Measurements from ENCODE around the gene P2RX7.

P2RX7 gene

DNA sequence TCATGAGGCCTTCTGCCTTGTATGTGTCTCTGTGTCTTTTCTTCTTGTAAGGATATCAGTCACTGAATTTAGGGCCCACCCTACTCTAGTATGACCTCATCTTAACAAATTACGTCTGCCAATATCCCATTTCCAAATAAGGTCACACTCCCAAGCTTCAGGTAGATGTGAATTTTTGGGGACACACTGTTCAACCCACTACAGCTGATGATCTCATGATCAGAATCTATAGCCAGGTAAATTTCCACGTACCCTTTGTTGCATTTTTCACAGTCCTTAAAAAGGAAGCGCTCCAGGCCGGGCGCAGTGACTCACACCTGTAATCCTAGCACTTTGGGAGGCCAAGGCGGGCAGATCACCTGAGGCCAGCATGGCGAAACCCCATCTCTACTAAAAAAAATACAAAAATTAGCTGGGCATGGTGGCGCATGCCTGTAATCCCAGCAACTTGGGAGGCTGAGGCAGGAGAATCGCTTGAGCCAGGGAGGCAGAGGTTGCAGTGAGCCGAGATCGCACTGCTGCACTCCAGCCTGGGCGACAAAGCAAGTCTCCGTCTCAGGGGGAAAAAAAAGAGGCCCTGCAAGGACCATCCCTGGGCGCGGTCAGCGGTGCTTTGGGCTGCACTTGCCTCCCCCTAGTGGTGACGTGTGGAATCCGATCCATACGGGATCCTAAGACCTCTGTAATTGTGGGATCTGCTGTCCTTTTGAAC, 97.3 kb downstream of the P2RX7 start:
- peak in 1 of 3 experiments; percentile 60 for DNase-seq (ENCODE audit: low read depth in 3 of 3)

DNA sequence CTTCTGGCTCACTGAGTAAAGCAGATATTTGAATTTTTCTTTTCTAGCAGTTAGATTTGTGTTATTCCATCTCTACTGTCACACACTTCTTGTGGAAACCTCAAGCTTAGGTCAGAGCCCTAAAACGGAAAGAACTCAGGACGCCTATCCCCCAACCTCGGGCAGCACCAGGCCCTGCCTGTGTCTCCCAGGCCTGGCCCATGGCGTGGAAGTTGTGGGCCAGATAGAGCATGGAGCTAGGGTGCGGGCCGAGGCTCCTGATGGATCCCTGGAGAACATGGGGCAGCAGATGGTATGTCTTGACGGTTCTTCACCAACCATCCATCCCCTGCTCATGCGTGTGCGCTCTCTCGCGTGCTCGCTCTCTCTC, 97.8 kb downstream of the P2RX7 start:
- no peak for DNase-seq (ENCODE audit: low read depth in 3 of 3)

DNA sequence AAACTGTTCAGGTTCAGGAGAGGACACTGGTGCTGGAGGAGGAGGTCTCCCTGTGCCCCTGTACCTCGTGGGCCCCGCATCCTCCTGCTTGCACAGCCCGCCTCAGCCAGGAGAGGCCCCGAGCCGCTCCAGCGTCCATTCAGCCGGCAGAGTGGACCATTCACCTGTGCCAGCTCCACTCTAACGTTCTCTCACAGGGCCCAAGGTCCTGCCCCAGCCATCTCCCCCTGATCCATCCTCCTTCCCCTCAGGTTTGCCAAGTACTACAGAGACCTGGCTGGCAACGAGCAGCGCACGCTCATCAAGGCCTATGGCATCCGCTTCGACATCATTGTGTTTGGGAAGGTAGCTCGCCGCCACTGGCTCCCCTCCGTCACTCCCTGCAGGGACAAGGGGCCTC, 99.5 kb downstream of the P2RX7 start:
- DNase-seq (ENCODE audit: low read depth in 3 of 3) = no peak

DNA sequence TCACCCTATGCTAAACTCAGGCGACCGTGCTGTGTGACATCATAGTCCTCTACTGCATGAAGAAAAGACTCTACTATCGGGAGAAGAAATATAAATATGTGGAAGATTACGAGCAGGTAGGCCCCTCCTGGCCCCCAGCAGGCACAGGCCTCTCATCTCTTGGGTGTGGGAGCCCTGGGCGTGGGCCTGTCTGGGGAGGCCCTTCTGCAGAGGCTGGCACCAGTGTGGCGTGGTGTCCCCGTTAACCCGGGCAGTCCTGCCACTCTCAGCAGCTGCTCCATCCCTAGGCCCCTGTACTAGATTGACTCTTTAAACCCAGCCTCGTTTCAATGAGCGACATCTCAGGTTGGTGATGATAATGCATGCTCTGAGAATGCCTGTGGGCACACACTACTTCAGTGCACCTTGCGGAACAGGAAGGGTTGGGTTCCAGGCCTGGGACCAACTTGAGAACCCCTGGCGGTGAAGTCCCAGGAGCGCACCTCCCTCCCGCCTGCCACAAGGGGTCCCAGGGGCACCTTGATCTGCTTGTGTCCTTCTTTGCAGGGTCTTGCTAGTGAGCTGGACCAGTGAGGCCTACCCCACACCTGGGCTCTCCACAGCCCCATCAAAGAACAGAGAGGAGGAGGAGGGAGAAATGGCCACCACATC, 100.4 kb downstream of the P2RX7 start:
- DNase-seq (ENCODE audit: low read depth in 3 of 3) = no peak

DNA sequence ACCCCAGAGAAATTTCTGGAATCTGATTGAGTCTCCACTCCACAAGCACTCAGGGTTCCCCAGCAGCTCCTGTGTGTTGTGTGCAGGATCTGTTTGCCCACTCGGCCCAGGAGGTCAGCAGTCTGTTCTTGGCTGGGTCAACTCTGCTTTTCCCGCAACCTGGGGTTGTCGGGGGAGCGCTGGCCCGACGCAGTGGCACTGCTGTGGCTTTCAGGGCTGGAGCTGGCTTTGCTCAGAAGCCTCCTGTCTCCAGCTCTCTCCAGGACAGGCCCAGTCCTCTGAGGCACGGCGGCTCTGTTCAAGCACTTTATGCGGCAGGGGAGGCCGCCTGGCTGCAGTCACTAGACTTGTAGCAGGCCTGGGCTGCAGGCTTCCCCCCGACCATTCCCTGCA, 100.9 kb downstream of the P2RX7 start:
- DNase-seq (ENCODE audit: low read depth in 3 of 3) = no peak

DNA sequence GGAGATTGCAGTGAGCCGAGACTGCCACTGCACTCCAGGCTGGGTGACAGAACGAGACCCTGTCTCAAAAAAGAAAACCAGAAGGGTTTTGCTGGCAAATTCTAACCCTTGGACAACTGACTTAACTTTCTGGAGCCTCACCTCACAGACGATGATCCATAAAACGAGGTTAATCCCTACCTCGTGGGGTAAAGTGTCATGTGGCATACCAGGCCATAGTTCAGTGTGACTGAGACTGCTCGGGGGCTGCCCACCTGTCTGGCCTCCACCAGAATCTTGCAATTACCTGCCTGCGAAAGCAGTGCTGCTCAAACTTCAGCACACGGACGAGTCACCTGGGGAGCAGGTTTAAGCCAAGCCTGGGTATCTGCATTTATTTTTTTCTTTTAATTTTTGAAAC, 104.1 kb downstream of the P2RX7 start:
- DNase-seq (ENCODE audit: low read depth in 3 of 3) = no peak

DNA sequence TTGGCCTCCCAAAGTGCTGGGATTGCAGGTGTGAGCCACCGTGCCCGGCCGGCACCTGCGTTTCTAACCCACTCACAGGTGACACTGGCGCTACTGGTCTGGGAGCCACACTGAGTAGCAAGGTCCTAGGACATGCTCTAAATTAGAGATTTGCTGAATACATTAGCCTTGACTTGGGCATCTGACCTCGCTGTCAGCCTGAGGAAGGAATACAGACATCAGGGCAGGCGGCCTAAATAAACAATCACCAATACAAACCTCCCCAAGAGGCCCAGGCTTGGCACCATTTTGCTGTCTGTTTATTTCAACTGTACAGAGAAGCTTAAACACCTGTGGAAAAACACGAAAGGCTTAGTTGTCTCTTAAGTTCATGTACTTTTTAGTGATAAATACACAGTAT, 104.7 kb downstream of the P2RX7 start:
- no peak for DNase-seq (ENCODE audit: low read depth in 3 of 3)
